A673 (cell line): ENCODE measurements around the gene OSBP. TPM values are rescaled to one million over a fixed set of nuclear protein-coding genes. Genes with fewer than 3 reads are reported as not detected.

Experiments
- BruUV-seq: library from RNA; stranded (reverse); fragments of 400-500 nt; replicated peaks from 2 replicates; lab custom pipeline; 2021; lab: Mats Ljungman, UMichigan
- CTCF ChIA-PET: fragments of 300-600 bp; sonication (Branson Sonifier 250); formaldehyde crosslinking; loops from one replicate; lab custom pipeline; 2022; ENCODE audit warnings: antibody characterized with exemption; lab: Charles Lee
- POLR2A ChIA-PET: fragments of 300-600 bp; sonication (Branson Sonifier 250); formaldehyde crosslinking; loops from one replicate; lab custom pipeline; 2022; ENCODE audit warnings: antibody characterized with exemption; ENCODE audit not compliant: low non-redundant PET; lab: Charles Lee
- DNase-seq: peaks from one replicate; pipeline ENCODE4 v3.0.0-alpha.2; 2015; ENCODE audit warnings: low spot score
- H3K27ac ChIP-seq: fragments of 200-600 bp; sonication (generic); 2 replicates; pipeline ENCODE4 v1.5.1; 2016; ENCODE audit warnings: mixed run types, low read depth, mild to moderate bottlenecking, mixed read lengths, antibody characterized with exemption, low read length; ENCODE audit not compliant: poor library complexity, severe bottlenecking
- H3K27me3 ChIP-seq: fragments of 200-600 bp; sonication (generic); replicated peaks from 2 replicates; pipeline ENCODE4 v1.6.1; 2017; ENCODE audit warnings: mixed run types, low read depth, mild to moderate bottlenecking, mixed read lengths, antibody characterized with exemption, low read length; ENCODE audit not compliant: insufficient read depth, poor library complexity
- H3K36me3 ChIP-seq: fragments of 200-600 bp; sonication (generic); 2 replicates; pipeline ENCODE4 v1.6.1; 2016; ENCODE audit warnings: mixed run types, mild to moderate bottlenecking, mixed read lengths, antibody characterized with exemption, low read length; ENCODE audit not compliant: insufficient read depth, poor library complexity, severe bottlenecking
- H3K4me1 ChIP-seq: fragments of 200-600 bp; sonication (generic); 2 replicates; pipeline ENCODE4 v1.6.1; 2017; ENCODE audit warnings: mixed run types, mild to moderate bottlenecking, mixed read lengths, antibody characterized with exemption, low read length; ENCODE audit not compliant: insufficient read depth, poor library complexity, severe bottlenecking
- H3K4me3 ChIP-seq: fragments of 200-600 bp; sonication (generic); 2 replicates; pipeline ENCODE4 v1.5.1; 2016; ENCODE audit warnings: low read depth, mixed run types, mild to moderate bottlenecking, mixed read lengths, low read length; ENCODE audit not compliant: poor library complexity, severe bottlenecking
- H3K9me3 ChIP-seq: fragments of 200-600 bp; sonication (generic); 2 replicates; pipeline ENCODE4 v1.6.1; 2016; ENCODE audit warnings: mixed run types, low read depth, mild to moderate bottlenecking, mixed read lengths, antibody characterized with exemption, low read length; ENCODE audit not compliant: poor library complexity, severe bottlenecking
- CTCF ChIP-seq: fragments of 300-800, 200-600 bp; sonication (generic); conservative IDR thresholded peaks from 2 replicates; pipeline ENCODE4 v1.5.1; 2017; ENCODE audit warnings: low read depth, mild to moderate bottlenecking, antibody characterized with exemption, low read length, moderate library complexity, mixed read lengths
- EZH2 ChIP-seq: fragments of 200-600 bp; sonication (generic); IDR thresholded peaks from 2 replicates; pipeline ENCODE4 v1.6.1; 2017; ENCODE audit warnings: borderline replicate concordance, low read depth, mild to moderate bottlenecking, mixed read lengths, antibody characterized with exemption, low read length; ENCODE audit not compliant: poor library complexity, severe bottlenecking
- intact Hi-C: fragments of 100-400 bp; cut with micrococcal nuclease; formaldehyde crosslinking; loops from one replicate; pipeline ENCODE4 v1.10.0; 2022; ENCODE audit not compliant: unreplicated experiment
- total RNA-seq: library from RNA; stranded (reverse); gene quantifications from 2 replicates; pipeline ENCODE4 v1.2.3, GENCODE V29; 2021

Gene OSBP
- total RNA-seq, 1 experiment from 2014 or later = 40.7 TPM

- no TSS peak for BruUV-seq
- Histone ChIP-seq H3K4me3 (no peak overlapping the region), H3K36me3 (peaks cover 28% of the 10 kb centered on the region), H3K4me1 (no peaks in the 10 kb centered on the region), H3K27me3 (no peaks in the 10 kb centered on the region), H3K27ac (no peak overlapping the region), H3K9me3 (no peaks in the 10 kb centered on the region)
- DNase-seq = no peak
- ChIA-PET CTCF (no interaction called here), POLR2A (no interaction called here)
- intact Hi-C loops = no loop called here
- TF ChIP-seq CTCF (no peak), EZH2 (no peak)
These were observed 42.4 kb downstream of the OSBP start for GRCh38 chr11:59573216-59573615.

GRCh38 chr11:59572091-59572490 is 43.5 kb downstream of the OSBP start:
- TF ChIP-seq CTCF (no peak), EZH2 (no peak)

GRCh38 chr11:59562292-59562691 is 53.3 kb downstream of the OSBP start:
- CTCF ChIA-PET = no interaction called here
- intact Hi-C loops = loop anchor here (10.0 kb wide), 1 partner anchor 1353 kb away; the partner anchor contains the start of gene TMEM109
- H3K36me3 ChIP-seq = no peaks in the 10 kb centered on the region
- no peaks in the 10 kb centered on the region for H3K9me3 ChIP-seq
- POLR2A ChIA-PET = interaction anchor here (0.7 kb wide), 2 partner anchors 13 to 952 kb away, joined by 3 to 4 read pairs; no protein-coding TSS in a partner anchor
- no peak overlapping the region for H3K4me3 ChIP-seq
- H3K27ac ChIP-seq = no peak overlapping the region
- no peaks in the 10 kb centered on the region for H3K27me3 ChIP-seq
- peaks cover 3% of the 10 kb centered on the region for H3K4me1 ChIP-seq
- no TSS peak for BruUV-seq
- no peak for TF ChIP-seq EZH2
- no peak for TF ChIP-seq CTCF
- no peak for DNase-seq

More at GRCh38 chr11:59572091-59572490, 43.5 kb downstream of the OSBP start:
- Histone ChIP-seq H3K9me3 (no peaks in the 10 kb centered on the region), H3K27me3 (no peaks in the 10 kb centered on the region), H3K4me3 (no peak overlapping the region), H3K4me1 (no peaks in the 10 kb centered on the region), H3K27ac (no peak overlapping the region), H3K36me3 (peaks cover 18% of the 10 kb centered on the region)
- ChIA-PET POLR2A (no interaction called here), CTCF (no interaction called here)
- intact Hi-C loops = no loop called here
- DNase-seq = no peak
- BruUV-seq = no TSS peak
